ENCODE results near the gene IP6K3.

IP6K3 gene

GRCh38 chr6:33772082-33772830 lies 25.6 kb upstream of the IP6K3 start:
- Histone ChIP-seq H3K27ac (replicated peaks) (no peak overlapping the region), H3K4me3 (replicated peaks; ENCODE audit: insufficient read depth, low read length) (no peak overlapping the region), H3K27me3 (ENCODE audit: insufficient read depth, poor library complexity, severe bottlenecking) (peaks cover 5% of the 10 kb centered on the region)
- DNase-seq (ENCODE audit: low read depth in 1 of 2, low spot score in 1 of 2): no peak
- TF ChIP-seq REST (IDR thresholded peaks at IDR 0.05; ENCODE audit: insufficient replicate concordance, low read depth): no peak
- no peak for TF ChIP-seq SPI1 (IDR thresholded peaks at IDR 0.05; ENCODE audit: borderline replicate concordance, low read depth)

- H3K27ac ChIP-seq (replicated peaks): no peak overlapping the region
- no peak overlapping the region for H3K4me3 ChIP-seq (replicated peaks; ENCODE audit: insufficient read depth, low read length)
- peaks cover 5% of the 10 kb centered on the region for H3K27me3 ChIP-seq (ENCODE audit: insufficient read depth, poor library complexity, severe bottlenecking)
- peak in 1 of 2 experiments; percentile 60 for DNase-seq (ENCODE audit: low read depth in 1 of 2, low spot score in 1 of 2)
- TF ChIP-seq POLR2AphosphoS5 (IDR thresholded peaks at IDR 0.05; ENCODE audit: low read depth) (0 out of 2 replicates have a peak, but pooled peaks have one; percentile 11), GABPA (IDR thresholded peaks at IDR 0.05; ENCODE audit: low read depth) (no peak), SPI1 (IDR thresholded peaks at IDR 0.05; ENCODE audit: borderline replicate concordance, low read depth) (no peak), REST (IDR thresholded peaks at IDR 0.05; ENCODE audit: insufficient replicate concordance, low read depth) (no peak), CTCF (IDR thresholded peaks at IDR 0.05; ENCODE audit: insufficient read depth, low read length) (peak; percentile 45)
Observed at GRCh38 chr6:33771146-33772081, 24.7 kb upstream of the IP6K3 start.

- DNase-seq (ENCODE audit: low read depth in 1 of 2, low spot score in 1 of 2): no peak
- H3K27me3 ChIP-seq (ENCODE audit: insufficient read depth, poor library complexity, severe bottlenecking): peaks cover 5% of the 10 kb centered on the region
- no peak overlapping the region for H3K27ac ChIP-seq (replicated peaks)
- TF ChIP-seq GABPA (IDR thresholded peaks at IDR 0.05; ENCODE audit: low read depth): no peak
- TF ChIP-seq CTCF (IDR thresholded peaks at IDR 0.05; ENCODE audit: insufficient read depth, low read length): no peak
- TF ChIP-seq REST (IDR thresholded peaks at IDR 0.05; ENCODE audit: insufficient replicate concordance, low read depth): no peak
- no peak; the same call in 1 of the 2 replicates for TF ChIP-seq POLR2AphosphoS5 (IDR thresholded peaks at IDR 0.05; ENCODE audit: low read depth)
- no peak overlapping the region for H3K4me3 ChIP-seq (replicated peaks; ENCODE audit: insufficient read depth, low read length)
Observed at GRCh38 chr6:33770833-33771145, 24.1 kb upstream of the IP6K3 start.

Data from HL-60 (cell line).